ENCODE measurements around the gene IL16. TPM values are rescaled to one million over a fixed set of nuclear protein-coding genes. Genes with fewer than 3 reads are reported as not detected.
A peak's percentile ranks its signal among the peaks of the same experiment; 100 is the strongest.

Gene IL16
- total RNA-seq, 1 donor from 2014 or later, result not detected

GRCh38 chr15:81317642-81318017 lies 121.0 kb downstream of the IL16 start:
- H3K4me3 ChIP-seq (ENCODE audit: low read depth, low read length), result no peak overlapping the region
- DNase-seq (ENCODE audit: low read depth), result no peak
- H3K36me3 ChIP-seq (ENCODE audit: control insufficient read depth, insufficient read depth, low read length), result no peaks in the 10 kb centered on the region
- H3K27me3 ChIP-seq (ENCODE audit: control insufficient read depth, insufficient read depth, low read length), result no peaks in the 10 kb centered on the region
- TF ChIP-seq, protein P1, sequence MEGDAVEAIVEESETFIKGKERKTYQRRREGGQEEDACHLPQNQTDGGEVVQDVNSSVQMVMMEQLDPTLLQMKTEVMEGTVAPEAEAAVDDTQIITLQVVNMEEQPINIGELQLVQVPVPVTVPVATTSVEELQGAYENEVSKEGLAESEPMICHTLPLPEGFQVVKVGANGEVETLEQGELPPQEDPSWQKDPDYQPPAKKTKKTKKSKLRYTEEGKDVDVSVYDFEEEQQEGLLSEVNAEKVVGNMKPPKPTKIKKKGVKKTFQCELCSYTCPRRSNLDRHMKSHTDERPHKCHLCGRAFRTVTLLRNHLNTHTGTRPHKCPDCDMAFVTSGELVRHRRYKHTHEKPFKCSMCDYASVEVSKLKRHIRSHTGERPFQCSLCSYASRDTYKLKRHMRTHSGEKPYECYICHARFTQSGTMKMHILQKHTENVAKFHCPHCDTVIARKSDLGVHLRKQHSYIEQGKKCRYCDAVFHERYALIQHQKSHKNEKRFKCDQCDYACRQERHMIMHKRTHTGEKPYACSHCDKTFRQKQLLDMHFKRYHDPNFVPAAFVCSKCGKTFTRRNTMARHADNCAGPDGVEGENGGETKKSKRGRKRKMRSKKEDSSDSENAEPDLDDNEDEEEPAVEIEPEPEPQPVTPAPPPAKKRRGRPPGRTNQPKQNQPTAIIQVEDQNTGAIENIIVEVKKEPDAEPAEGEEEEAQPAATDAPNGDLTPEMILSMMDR (IDR thresholded peaks at IDR 0.05; ENCODE audit: insufficient read depth, low read length, poor library complexity, severe bottlenecking), result no peak

DNA sequence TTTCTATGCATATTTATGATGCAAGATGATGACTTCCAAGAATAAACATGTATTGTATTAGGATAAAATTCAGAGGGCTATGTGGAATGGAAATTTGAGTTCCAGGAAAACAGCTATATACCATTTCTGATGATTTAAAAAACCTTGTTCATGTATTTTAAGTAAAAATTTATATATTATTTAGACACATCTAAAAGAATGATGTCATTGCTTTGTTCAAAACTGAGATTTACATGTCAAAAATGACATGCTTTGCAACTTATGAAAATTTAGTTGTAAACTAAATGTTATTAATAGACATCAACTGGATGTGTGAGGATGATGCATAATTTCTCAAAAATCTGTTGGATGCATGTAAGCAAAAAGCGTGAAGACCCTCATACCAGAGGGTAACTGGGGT lies 125.0 kb downstream of the IL16 start:
- no peak for DNase-seq (ENCODE audit: low read depth)
- H3K36me3 ChIP-seq (ENCODE audit: control insufficient read depth, insufficient read depth, low read length), result no peaks in the 10 kb centered on the region
- H3K4me3 ChIP-seq (ENCODE audit: low read depth, low read length), result no peak overlapping the region
- H3K27me3 ChIP-seq (ENCODE audit: control insufficient read depth, insufficient read depth, low read length), result no peaks in the 10 kb centered on the region
- TF ChIP-seq, protein P1 (IDR thresholded peaks at IDR 0.05; ENCODE audit: insufficient read depth, low read length, poor library complexity, severe bottlenecking), result no peak

DNA sequence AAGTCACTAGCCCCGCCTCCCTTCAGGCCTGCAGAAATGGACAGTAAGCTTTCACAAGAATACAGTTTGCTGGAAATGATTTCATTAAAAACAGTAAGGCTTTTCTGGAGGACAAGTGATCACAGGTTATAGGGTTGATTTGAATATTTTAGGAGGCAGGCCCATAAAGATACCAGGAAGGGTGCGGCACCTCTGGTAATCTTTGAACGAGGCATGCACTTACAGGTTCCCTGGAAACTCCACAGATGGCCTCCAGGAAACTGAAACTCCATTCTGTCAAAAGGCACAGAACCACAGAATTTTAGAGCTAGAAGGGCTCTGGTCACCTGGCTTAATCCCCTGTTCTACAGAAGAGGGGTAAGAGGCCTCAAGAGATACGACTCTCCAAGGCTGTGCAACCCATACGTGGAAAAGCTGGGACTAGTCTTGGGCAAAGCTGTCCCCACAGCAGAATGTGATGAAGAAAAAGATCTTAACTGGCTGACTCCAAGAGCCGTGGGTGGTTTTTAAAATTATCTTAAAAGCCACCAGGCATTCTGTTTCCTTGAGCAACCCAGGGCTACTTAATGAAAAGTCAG lies 126.1 kb downstream of the IL16 start:
- Histone ChIP-seq H3K4me3 (ENCODE audit: low read depth, low read length) (no peak overlapping the region), H3K27me3 (ENCODE audit: control insufficient read depth, insufficient read depth, low read length) (no peaks in the 10 kb centered on the region), H3K36me3 (ENCODE audit: control insufficient read depth, insufficient read depth, low read length) (no peaks in the 10 kb centered on the region)
- no peak for DNase-seq (ENCODE audit: low read depth)
- TF ChIP-seq, protein P1 (IDR thresholded peaks at IDR 0.05; ENCODE audit: insufficient read depth, low read length, poor library complexity, severe bottlenecking), result no peak

GRCh38 chr15:81323559-81323943 lies 126.9 kb downstream of the IL16 start:
- TF ChIP-seq, protein P1 (IDR thresholded peaks at IDR 0.05; ENCODE audit: insufficient read depth, low read length, poor library complexity, severe bottlenecking), result no peak
- Histone ChIP-seq H3K4me3 (ENCODE audit: low read depth, low read length) (peak overlapping the region; percentile 73), H3K36me3 (ENCODE audit: control insufficient read depth, insufficient read depth, low read length) (no peaks in the 10 kb centered on the region), H3K27me3 (ENCODE audit: control insufficient read depth, insufficient read depth, low read length) (no peaks in the 10 kb centered on the region)
- DNase-seq (ENCODE audit: low read depth), result no peak

GRCh38 chr15:81323944-81324881 lies 127.5 kb downstream of the IL16 start, which contains the start of gene STARD5:
Gene STARD5 (minus strand): TSS chr15:81324141. CDS start chr15:81324099, 42 bp downstream.
- Histone ChIP-seq H3K4me3 (ENCODE audit: low read depth, low read length) (peak within 1 kb of the TSS; percentile 73), H3K36me3 (ENCODE audit: control insufficient read depth, insufficient read depth, low read length) (no peaks in the 10 kb centered on the region), H3K27me3 (ENCODE audit: control insufficient read depth, insufficient read depth, low read length) (no peaks in the 10 kb centered on the region)
- peak; percentile 86 for DNase-seq (ENCODE audit: low read depth)
- TF ChIP-seq, protein P1 (IDR thresholded peaks at IDR 0.05; ENCODE audit: insufficient read depth, low read length, poor library complexity, severe bottlenecking), result no peak

All from kidney epithelial cell (primary cell).